Measurements from ENCODE around the gene JUND.

The JUND gene

DNA sequence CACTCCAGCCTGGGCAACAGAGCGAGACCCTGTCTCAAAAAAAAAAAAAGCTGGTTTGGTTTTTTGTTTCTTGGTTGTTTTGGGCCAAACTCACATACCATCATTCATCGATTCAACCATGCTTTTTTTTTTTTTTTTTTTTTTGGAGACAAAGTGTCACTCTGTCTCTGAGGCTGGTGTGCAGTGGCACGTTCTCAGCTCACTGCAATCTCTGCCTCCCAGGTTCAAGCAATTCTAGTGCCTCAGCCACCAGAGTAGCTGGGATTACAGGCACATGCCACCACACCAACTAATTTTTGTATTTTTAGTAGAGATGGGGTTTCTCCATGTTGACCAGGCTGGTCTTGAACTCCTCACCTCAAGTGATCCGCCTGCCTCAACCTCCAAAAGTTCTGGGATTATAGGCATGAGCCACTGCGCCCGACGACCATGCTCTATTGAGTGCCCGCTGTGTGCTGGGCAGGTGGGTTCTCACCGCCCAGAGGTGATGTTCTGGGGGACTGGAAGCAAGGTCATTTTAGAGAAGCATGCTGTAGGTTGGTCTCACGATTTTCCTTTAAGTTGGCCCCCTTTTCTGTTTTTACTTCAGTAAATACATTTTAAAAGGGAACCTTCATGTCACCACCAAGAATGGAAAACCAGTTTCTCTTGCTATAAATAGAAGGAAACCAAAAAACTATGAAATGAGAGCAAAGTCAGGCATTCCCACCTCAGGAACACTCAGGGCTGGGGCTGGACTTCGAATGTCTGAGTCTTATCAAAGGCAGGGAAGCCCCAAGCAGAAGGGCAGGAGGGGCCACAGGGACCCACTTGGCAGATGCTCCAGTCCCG lies 8.3 kb upstream of the JUND start:
- DNase-seq (ENCODE audit: low read depth), result no peak

DNA sequence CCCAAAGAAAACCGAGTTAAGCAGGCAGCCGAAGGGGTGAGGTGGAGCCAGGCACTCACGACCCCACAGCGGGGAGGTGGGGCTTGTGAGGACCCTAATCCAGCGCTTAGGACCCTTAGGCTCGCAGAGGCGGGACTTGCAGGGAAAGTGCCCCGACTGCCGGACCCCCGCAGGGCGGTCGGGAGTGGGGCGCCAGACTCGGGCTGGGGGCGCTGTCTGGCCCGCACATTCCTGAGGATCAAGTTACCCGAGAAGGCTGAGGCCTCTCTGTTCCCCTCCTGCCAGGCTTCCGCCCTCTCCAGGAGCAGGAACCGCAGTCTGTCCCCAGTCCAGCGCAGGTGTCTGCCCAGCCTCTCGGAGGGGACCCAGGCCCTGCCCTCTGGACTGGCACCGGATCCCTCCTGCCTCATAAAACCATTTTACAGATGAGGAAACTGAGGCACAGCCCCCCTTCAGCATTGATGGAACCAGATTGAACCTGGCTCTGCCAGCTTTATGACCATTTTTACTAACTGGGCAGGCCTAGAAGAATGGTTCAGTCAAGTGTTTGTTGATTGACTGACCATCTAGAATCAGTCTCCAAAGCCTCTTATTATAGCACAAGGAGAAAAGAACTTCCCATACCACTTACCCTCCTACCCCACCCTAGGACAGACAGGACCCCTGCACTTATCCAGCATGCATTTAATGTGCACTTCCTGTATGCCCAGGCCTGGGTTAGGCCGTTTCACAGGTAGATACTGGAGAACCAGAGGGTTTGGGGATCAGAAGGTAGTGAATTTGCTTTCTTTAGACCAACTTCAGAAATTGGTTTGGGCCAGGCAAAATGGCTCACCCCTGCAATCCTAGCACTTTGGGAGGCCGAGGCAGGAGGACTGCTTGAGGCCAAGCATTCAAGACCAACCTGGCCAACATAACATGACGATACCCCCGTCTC lies 6.7 kb upstream of the JUND start:
- DNase-seq (ENCODE audit: low read depth), result no peak

DNA sequence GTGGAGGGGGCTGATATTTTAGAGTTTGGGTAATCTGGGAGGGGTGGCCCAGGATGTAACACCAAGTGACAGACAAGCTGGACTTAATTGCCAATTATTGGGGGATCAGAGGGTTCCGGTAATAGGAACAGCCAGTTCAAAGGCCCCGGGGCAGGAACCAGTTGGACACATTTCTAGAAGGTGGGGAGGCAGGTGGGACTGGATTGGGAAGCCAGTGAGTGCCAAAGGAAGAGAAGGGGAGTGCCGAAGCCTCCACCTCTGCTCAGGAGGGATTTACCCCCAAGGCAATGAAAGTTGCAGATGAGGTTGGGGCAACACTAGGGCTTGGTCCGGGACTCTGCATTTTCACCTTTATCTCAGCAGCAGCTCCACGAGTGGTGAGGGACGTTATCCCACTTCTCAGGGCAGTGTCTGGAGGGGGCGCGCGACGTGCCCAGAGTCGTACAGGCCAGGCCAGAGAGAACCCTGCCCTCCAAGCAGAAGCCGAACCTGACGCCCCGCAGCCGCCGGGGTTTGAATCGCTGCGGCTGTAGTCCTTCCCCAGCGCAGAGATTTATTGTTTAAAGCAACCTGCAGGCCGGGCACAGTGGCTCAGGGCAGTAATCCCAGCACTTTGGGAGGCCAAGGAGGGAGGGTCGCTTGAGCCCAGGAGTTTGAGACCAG lies 5.7 kb upstream of the JUND start:
- no peak for DNase-seq (ENCODE audit: low read depth)

DNA sequence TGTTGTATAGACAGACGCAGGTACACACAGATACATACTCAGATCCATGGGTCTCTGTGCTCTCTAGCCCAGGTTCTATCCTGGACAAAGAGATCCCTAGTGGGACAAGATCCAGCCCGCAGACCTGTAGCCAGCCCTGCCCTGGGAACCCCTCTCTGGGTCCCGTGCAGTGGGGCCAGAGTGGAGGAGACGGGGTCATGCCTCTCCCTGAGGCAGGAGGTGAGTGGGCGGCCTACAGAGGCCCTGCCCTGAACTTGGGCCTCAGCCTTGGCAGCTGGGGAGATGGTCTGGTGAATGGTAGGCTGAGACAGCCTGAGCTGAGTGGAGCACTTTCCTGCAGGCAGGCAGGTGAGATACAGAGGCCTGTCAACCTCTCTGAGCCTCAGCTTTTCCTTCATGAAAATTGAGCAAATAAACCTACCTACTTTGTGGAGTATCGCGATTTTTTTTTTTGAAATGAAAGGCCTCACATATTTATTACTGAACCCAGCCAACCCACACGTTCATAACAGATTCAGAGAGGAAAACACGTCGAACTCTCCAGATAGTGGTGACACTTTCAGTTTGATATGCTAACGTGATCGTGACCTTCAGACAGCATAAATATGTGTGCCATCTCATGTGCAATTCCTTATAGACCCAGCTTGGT lies 3.4 kb upstream of the JUND start:
- DNase-seq (ENCODE audit: low read depth), result no peak

DNA sequence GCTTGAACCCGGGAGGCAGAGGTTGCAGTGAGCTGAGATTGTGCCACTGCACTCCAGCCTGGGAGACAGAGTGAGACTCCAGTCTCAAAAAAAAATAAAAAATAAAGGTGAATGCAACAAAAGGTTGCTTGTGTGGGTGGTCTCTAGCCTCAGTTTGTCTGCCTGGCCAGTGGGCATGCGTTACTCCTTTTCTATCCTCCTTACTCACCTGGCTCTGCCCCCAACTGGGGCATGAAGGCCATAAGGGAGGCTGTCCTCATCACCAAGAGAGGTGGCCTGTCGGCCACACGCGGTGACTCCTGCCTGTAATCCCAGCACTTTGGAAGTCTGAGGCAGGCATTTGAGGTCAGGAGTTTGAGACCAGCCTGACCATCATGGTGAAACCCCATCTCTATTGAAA lies 1.9 kb upstream of the JUND start:
- DNase-seq (ENCODE audit: low read depth), result no peak

DNA sequence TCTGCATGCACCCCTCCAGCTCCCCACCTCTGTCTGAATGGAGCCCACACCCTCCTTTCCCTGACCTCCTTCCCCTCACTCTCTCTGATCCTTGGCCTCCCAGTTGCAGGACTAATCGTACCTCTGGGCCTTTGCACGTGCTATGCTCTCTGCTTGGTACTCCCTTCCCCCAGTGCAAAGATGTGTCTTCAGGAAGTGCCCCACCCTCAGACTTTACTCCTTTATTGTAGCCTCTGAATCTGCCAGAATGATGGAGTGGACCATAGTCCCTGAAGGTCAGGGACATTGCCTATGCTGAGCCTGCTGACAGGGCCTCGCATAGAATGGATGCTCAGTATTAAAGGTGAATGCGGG lies 1.3 kb upstream of the JUND start:
- DNase-seq (ENCODE audit: low read depth), result no peak

DNA sequence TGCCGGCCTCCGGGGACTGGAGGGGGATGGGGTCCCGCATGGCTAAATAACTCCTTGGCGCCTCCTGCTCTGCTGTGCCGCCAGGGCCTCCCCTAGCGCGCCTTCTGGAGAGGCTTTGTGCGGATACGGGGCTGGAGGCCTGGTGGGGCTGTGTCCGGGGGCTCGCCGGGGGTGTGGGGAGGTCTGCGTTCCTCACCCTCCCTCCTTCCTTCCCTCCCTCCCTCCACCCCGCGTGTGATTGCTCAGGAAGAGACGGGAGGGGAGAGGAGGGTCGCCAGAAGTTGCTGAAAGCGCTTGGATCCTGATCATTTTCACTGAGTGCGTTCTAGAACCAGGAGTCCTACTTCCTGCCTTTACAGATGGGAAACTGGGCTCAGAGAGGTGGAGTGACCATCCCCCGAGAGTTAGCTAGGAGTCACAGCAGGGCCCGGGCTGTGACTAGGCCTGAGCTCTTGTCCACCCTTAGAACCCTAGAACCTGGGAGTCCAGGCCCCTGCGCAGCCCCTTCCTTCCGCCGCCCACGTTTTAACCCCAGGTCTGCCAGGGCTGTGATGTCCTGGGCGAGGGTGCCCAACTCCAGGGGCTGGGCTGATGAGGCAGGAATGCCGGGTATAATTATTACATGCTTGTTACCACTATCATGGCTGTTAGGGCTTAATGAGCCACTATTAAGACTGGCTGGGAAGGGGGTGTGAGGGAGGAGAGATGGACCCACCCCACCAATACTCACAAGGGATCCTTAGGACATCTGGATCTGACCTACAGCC lies 782 bp upstream of the JUND start:
- DNase-seq (ENCODE audit: low read depth), result no peak

DNA sequence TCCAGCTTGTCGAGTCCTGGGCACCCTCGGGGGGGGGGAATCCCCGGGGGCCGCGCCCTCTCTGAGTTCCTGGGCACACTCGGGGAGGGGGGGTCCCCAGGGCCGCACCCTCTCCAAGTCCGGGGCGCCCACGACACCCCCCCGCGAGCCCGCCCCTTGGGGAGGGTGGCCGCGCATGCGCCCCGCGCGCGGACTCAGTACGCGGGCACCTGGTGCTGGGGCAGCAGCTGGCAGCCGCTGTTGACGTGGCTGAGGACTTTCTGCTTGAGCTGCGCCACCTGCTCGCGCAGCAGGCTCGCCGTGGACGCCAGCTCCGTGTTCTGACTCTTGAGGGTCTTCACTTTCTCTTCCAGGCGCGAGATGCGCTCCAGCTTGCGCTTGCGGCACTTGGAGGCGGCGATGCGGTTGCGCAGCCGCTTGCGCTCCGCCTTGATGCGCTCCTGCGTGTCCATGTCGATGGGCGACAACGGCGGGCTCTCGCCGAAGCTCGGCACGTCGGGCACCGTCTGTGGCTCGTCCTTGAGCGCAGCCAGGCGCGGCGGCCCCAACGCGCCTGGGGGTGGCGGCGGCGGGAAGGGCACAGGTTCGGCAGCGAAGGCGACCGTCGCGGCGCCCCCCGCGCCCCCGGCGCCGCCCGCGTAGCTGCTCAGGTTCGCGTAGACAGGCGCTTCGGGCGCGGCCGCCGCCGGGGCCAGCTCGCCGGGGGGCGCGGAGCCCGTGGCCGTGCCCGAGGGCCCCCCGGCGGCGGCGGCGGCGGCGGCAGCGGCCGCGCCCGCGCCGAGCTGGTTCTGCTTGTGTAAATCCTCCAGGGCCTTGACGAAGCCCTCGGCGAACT lies 958 bp downstream of the JUND start:
- DNase-seq (ENCODE audit: low read depth), result peak; percentile 38

DNA sequence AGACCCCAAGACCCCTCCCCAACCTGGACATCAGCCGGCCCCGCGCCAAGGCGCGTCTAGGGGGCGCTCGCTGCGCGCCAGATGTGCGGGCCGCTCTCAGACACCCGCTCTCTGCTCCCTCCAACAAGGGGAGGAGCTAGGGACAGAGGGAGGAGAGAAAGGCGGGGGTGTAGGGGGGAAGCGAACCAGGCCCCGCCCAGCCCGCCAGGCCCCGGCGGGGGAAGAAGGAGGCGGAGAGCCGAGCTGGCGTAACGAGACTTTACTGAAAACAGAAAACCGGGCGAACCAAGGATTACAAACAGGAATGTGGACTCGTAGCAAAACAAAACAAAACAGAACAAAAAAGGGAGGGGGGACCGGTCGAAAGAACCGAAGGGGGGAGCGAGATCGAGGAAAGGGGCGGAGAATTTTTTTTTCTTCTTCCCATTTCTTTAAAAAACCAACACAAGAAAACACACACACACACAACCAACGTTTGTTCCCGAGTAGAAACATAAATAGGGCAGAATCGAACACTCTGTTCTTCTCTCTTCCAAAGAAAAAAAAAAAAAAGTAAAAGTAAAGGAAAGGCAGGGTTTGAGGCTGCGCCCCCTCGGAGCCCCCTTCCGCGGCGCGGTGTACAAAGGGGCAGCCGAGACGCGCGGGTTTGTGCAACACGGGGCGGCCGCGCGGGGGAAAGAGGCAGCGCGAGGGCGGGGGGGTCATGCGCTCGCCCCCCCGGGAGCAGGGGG lies 1.7 kb downstream of the JUND start:
- peak; percentile 82 for DNase-seq (ENCODE audit: low read depth)

DNA sequence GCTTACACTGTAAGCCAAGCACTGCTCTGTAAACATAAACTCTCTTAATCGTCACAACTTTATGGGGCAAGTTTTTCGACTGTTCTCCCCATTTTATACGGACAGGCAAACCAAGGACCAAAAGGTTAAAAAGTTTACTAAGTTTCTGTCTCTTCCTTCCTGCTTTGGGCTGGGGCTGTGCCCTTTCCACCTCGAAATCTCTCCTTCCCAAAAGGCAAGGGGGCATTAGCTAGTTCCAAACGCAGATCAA lies 2.2 kb downstream of the JUND start:
- DNase-seq (ENCODE audit: low read depth), result no peak

DNA sequence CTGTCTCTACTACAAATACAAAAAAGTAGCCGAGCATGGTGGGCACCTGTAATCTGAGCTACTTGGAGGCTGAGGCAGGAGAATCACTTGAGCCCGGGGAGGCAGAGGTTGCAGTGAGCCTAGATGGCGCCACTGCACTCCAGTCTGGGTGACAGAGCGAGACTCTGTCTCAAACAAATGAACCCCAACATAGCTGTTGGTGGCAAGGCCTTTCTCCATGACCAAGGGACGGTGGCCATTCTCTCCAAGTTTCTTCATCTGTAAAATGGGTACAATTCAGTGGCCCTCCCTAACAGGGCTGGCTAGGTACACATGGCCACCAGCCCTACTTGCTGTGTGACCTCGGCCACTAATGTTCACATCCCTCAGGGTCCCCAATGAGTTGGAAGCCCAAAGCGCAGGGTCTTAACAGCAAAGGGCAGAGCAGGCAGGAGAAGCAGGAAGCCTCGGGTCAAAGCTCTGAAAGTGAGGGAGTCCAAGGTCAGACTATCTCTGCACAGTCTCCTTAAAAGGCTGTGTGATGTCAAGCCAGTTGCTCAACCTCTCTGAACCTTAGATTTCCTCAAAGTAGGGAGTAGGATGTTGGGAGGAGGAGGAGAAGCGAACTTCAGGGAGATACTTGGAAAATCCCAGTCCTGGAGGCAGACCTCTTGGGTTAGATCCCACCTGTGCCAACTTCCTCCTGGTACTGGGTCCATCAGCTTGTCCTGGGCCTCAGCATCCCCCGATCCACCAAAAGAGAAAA lies 2.7 kb downstream of the JUND start:
- DNase-seq (ENCODE audit: low read depth), result no peak

DNA sequence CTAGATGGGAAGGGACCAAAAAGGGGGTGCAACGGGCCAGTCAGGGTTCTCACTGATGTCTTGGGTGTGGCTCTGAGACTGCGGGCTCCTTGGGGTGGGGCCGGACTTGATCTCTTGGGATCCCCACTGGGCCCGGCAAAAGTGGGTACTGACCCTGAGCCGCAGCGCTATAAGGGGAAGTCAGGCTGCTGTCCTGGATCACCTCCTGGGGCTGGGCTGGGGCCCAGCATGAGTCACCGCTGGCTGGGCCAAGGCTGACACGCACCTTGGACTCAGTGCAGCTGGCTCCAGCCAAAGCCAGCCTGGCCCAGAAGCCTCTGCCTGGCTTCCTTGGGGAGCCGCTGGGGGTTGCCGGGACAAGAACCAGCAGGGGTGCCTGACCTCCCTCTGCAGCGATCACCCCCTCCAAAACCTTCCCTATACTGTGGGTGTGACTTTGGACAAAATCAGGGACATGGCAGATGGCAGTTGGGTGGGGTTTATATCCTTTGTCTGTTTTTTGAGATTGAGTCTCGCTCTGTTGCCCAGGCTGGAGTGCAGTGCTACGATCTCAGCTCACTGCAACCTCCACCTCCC lies 6.6 kb downstream of the JUND start:
- no peak for DNase-seq (ENCODE audit: low read depth)

DNA sequence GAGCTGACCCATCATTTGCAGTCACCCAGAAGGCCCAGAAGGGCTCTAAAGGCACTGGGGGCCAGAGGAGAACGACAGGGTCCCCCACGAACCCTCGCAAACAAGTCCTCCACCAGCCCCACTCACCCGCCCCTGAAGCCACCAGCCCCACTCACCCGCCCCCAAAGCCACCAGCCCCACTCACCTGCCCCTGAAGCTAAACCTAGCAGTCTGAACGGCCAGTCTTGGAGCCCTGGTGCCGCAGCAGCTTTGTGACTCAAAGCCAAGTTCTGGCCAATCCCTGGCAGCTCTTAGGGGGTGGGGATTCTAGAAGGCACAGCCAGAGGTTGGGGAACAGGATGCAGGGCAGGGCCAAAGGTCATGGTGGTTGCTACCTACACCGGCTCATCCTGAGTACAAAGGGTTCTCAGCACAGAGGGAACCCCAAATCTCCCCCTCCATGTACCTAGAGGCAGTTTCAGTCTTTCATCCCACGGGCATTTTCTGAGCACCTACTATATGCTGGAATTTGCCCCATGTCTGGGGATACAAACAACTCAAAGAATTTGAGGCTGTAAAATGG lies 7.1 kb downstream of the JUND start, which contains the start of gene IQCN:
Gene IQCN, minus strand, starts transcription at position 234 of the 562 bp plus-strand sequence. CDS start 4,974 bp downstream, outside the sequence.
- DNase-seq (ENCODE audit: low read depth), result no peak

DNA sequence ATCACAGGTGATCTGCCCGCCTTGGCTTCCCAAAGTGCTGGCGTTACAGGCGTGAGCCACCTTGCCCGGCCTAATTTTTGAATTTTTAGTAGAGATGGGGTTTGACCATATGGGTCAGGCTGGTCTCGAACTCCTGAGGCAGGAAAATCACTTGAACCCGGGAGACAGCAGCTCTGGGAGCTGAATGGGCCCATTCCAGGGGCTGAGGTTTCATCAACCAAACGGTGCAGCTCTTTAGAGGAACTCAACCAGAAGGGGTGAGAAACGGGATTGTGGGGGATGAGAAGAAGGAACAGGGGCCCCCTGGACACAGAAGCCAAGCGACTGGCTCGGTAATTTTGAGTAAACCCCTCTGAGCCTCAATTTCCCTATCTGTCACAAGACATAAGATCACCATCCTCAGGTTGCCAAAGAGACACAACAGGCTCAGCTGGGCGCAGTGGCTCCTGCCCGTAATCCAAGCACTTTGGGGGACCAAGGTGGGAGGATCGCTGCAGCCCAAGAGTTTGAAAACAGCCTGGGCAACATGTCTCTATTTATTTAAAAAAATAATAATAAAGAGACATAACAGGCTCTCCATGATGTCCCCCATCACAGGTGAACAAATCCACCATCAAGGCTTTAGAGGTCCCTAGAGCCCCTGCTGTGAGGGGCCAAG lies 7.7 kb downstream of the JUND start:
- no peak for DNase-seq (ENCODE audit: low read depth)

DNA sequence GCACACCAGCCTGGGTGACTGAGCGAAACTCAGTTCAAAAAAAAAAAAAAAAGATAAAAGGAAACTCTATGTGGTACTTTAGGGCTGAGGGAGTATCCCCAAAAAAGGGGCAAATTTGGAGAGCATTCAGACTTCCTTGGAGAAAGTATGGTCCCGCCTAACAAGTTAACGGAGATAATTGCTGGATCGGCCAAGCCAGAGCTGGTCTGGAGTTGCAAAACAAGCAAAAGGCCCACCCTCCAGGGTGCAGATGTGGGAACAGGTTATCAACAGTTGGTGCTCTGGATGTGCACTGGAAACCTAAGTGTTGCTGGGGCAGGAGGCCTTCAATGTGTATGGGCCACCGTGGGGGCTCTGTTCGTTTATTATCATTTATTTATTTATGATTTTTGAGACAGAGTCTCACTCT lies 10.0 kb downstream of the JUND start:
- DNase-seq (ENCODE audit: low read depth), result no peak

DNA sequence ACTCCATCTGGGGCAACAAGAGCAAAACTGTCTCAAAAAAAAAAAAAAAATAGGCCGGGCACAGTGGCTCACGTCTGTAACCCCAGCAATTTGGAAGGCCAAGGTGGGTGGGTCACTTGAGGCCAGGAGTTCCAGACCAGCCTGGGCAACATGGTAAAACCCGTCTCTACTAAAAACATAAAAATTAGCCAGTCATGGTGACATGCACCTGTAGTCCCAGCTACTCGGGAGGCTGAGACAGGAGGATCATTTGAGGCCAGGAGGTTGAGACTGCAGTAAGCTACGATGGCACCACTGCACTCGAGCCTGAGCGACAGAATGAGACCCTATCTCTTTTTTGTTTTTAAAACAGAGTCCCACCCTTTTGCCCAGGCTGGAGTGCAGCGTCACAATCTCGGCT lies 11.1 kb downstream of the JUND start:
- no peak for DNase-seq (ENCODE audit: low read depth)

DNA sequence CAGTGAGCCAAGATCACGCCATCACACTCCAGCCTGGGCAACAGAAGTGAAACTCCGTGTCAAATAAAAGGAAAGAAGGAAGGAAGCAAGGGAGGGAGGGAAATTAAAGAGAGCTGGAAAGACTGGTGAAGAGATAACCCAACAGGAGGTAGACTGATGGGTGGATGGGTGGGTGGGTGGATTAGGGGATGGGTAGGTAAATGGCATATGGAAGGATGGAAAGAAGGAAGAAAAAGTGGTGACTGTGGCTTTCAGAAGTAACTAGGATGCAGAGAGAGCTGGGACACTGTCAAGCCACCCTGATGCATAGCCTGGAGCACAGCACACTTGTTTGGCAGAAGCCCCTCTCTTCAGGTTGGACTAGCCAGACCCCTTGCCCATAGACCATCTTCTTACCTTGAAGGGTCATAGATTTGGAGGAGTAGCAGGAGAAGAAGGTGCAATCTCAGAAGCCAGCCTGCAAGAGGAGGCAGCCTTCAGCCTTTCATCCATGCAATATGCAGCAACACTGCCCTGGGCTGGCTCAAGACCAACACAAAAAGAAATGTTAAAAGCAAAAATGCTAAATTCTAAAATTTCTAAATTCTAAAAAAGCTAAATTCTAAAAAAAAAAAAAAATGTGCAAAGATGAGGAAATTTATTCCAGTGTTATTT lies 12.2 kb downstream of the JUND start:
- DNase-seq (ENCODE audit: low read depth), result no peak
